Gastrocnemius medialis (tissue), 4 donors: Measurements from ENCODE around the gene SUMF2. TPM values are rescaled to one million over a fixed set of nuclear protein-coding genes. Genes with fewer than 3 reads are reported as not detected.
"Not testable (repeated sequence)": the region's sequence is repeated elsewhere in the genome, so short reads cannot be mapped to it uniquely, and the experiment has no call there.

ENCODE experiments used
- ATAC-seq, 2 donors: fragments of 150-250 bp; one replicate each; pipeline ENCODE4 v1.9.1; 2016
- DNase-seq, 2 donors: peaks; one replicate each; pipeline ENCODE4 v3.0.0-alpha.2; 2019
- H3K27ac ChIP-seq, 4 donors: fragments of 200-600 bp; sonication (generic); 1 replicate in 1 of 4; 2 replicates in 3 of 4; pipeline ENCODE4 v1.5.1; 2016 to 2018; ENCODE audit warnings: mild to moderate bottlenecking in 2 of 4, moderate library complexity in 1 of 4
- H3K27me3 ChIP-seq, 3 donors: fragments of 200-600 bp; sonication (generic) in 2 of 3; 1 replicate in 1 of 3; 2 replicates in 2 of 3; pipeline versions ENCODE4 v1.5.1 to v1.6.0; 2016 to 2019; ENCODE audit warnings: mild to moderate bottlenecking in 1 of 3, moderate library complexity in 1 of 3
- H3K36me3 ChIP-seq, 2 donors: fragments of 200-600 bp; sonication (generic) in 1 of 2; one replicate each; pipeline ENCODE4 v1.5.1; 2017 to 2018
- H3K4me1 ChIP-seq, 2 donors: fragments of 200-600 bp; sonication (generic) in 1 of 2; one replicate each; pipeline ENCODE4 v1.5.1; 2016 to 2017; ENCODE audit warnings: mild to moderate bottlenecking in 2 of 2
- H3K4me3 ChIP-seq, 4 donors: fragments of 200-600 bp; sonication (generic) in 3 of 4; 1 replicate in 1 of 4; 2 replicates in 3 of 4; pipeline ENCODE4 v1.5.1; 2016 to 2019; ENCODE audit warnings: mild to moderate bottlenecking in 2 of 4
- H3K9me3 ChIP-seq, 3 donors: fragments of 200-600 bp; sonication (generic) in 2 of 3; 1 replicate in 1 of 3; 2 replicates in 2 of 3; pipeline ENCODE4 v1.5.1; 2016 to 2019
- POLR2A ChIP-seq, 2 donors: fragments of 450-650 bp; IDR thresholded peaks; one replicate each; pipeline ENCODE4 v1.6.1; 2017; ENCODE audit warnings: antibody characterized with exemption in 2 of 2, mild to moderate bottlenecking in 2 of 2, moderate library complexity in 2 of 2
- in situ Hi-C, 4 donors: fragments of 200-750 bp; cut with MboI; loops; one replicate each; pipeline versions ENCODE4 v1.15.0 to v1.8.0; 2017; ENCODE audit warnings: low sequenced_read_pairs in 4 of 4
- intact Hi-C: fragments of 100-400 bp; cut with DNase I; formaldehyde crosslinking; loops from one replicate; pipeline ENCODE4 v1.15.1; 2023; ENCODE audit warnings: low total_unique reads
- total RNA-seq, 4 donors: library from RNA; depleted of rRNA; stranded (reverse); fragments of >200 nt; gene quantifications; one replicate each; pipeline versions ENCODE4 v1.1.0 to v1.2.3, GENCODE V29; 2016
- TF ChIP-seq, protein P1 (sequence below), 5 experiments: fragments of 450-650 bp in 3 of 5; fragments of 200-600 bp in 2 of 5; sonication (generic) in 2 of 5; IDR thresholded peaks in 4 of 5; conservative IDR thresholded peaks in 1 of 5; 1 replicate in 4 of 5; 2 replicates in 1 of 5; pipeline ENCODE4 v1.5.1; 2016 to 2019; ENCODE audit warnings: antibody characterized with exemption in 5 of 5, mild to moderate bottlenecking in 3 of 5, moderate library complexity in 3 of 5

The SUMF2 gene
- total RNA-seq, 4 donors from 2014 or later: 29.8 to 32.0 (median 31.1) TPM

- intact Hi-C loops (loop anchor here (1.0 to 2.0 kb wide), 2 partner anchors 14 kb away; partner anchors contain the start of gene CHCHD2), in situ Hi-C loops (loop anchor here in 1 of 4 donors (25.0 kb wide), 1 partner anchor 456 kb away; no protein-coding TSS in a partner anchor)
- H3K27me3 ChIP-seq: no peaks in the 10 kb centered on the region
- ATAC-seq (peak; percentile 76 to 78), DNase-seq (peak; percentile 84 to 93)
- peak within 1 kb of the TSS; percentile 52 to 64 (median 58) for H3K4me3 ChIP-seq
- peak within 1 kb of the TSS; percentile 94 to 99 (median 95) for H3K27ac ChIP-seq
- no peaks in the 10 kb centered on the region for H3K9me3 ChIP-seq
- H3K4me1 ChIP-seq: peaks cover 48 to 51% of the 10 kb centered on the region in 2 donors
- peak; percentile 59 to 84 for TF ChIP-seq POLR2A (IDR thresholded peaks at IDR 0.05)
- TF ChIP-seq, protein P1, sequence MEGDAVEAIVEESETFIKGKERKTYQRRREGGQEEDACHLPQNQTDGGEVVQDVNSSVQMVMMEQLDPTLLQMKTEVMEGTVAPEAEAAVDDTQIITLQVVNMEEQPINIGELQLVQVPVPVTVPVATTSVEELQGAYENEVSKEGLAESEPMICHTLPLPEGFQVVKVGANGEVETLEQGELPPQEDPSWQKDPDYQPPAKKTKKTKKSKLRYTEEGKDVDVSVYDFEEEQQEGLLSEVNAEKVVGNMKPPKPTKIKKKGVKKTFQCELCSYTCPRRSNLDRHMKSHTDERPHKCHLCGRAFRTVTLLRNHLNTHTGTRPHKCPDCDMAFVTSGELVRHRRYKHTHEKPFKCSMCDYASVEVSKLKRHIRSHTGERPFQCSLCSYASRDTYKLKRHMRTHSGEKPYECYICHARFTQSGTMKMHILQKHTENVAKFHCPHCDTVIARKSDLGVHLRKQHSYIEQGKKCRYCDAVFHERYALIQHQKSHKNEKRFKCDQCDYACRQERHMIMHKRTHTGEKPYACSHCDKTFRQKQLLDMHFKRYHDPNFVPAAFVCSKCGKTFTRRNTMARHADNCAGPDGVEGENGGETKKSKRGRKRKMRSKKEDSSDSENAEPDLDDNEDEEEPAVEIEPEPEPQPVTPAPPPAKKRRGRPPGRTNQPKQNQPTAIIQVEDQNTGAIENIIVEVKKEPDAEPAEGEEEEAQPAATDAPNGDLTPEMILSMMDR (IDR thresholded peaks at IDR 0.05 in 4 of 5, conservative IDR thresholded peaks at IDR 0.05 in 1 of 5): peak in 4 of 5 experiments; percentile 46 to 82 (median 62)
- peaks cover 0 to 13% of the 10 kb centered on the region in 2 donors for H3K36me3 ChIP-seq
Observed at GRCh38 chr7:56092789-56093531, 28.9 kb downstream of the SUMF2 start, which contains the start of gene PHKG1. PHKG1 (minus strand) TSS chr7:56092952; CDS start chr7:56088941, 4,011 bp downstream.

DNA sequence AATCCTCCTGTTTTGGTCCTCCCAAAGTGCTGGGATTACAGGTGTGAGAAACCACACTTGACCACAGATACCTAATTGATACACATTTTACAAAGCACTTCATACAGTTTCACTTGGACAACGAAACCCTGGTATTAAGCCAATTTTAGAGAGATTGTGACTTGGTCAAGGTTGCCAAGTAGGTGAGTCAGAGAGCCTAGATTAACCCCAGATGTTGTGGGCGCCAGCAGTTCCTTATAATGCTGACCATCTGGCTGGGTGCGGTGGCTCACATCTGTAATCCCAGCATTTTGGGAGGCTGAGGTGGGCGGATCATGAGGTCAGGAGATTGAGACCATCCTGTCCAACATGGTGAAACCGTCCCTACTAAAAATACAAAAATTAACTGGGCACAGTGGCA lies 33.6 kb downstream of the SUMF2 start:
- TF ChIP-seq POLR2A (IDR thresholded peaks at IDR 0.05): no peak
- TF ChIP-seq, protein P1 (IDR thresholded peaks at IDR 0.05 in 4 of 5, conservative IDR thresholded peaks at IDR 0.05 in 1 of 5): no peak
- in situ Hi-C loops (loop anchor here in 1 of 4 donors (25.0 kb wide), 1 partner anchor 460 kb away; no protein-coding TSS in a partner anchor), intact Hi-C loops (no loop called here)
- DNase-seq (peak in 1 of 2 donors; percentile 73), ATAC-seq (peak; percentile 63 to 68)
- Histone ChIP-seq H3K36me3 (peaks cover 0 to 35% of the 10 kb centered on the region in 2 donors), H3K4me3 (no peak overlapping the region), H3K27ac (peak overlapping the region; percentile 7 to 70 (median 61)), H3K4me1 (peaks cover 10 to 15% of the 10 kb centered on the region in 2 donors), H3K27me3 (no peaks in the 10 kb centered on the region), H3K9me3 (no peaks in the 10 kb centered on the region)

DNA sequence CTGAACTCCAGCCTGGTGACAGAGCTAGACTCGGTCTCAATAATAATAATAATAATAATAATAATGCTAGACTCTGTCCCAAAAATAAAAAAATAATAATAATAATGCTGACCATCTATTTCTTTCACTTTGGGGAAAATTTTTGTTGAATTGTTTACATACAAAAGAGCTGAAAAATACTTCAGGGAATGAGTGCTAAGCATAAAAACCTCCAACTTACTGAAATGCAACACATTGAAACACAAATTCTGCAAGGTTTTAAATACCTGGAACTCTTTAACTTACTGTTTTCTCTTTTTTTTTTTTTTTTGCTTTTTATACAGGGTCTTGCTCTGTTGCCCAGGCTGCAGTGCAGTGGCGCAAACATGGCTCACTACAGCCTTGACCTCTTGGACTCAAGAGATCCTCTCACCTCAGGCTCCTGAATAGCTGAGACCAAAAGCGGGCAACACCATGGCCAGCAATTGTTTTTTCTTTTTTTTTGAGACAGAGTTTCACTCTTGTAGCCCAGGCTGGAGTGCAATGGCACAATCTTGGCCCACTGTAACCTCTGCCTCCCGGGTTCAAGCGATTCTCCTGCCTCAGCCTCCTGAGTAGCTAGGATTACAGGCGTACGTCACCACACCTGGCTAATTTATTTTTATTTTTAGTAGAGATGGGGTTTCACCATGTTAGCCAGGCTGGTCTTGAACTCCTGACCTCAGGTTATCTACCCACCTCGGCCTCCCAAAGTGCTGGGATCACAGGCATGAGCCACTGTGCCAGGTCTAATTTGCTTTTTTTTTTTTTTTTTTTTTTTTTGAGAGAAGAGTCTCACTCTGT lies 34.3 kb downstream of the SUMF2 start:
- DNase-seq, intact Hi-C loops, H3K4me3 ChIP-seq, H3K9me3 ChIP-seq, ATAC-seq, H3K27me3 ChIP-seq: not testable (repeated sequence)
- Histone ChIP-seq H3K36me3 (peaks cover 0 to 42% of the 10 kb centered on the region in 2 donors), H3K27ac (peak overlapping the region in 3 of 4 donors; percentile 56 to 70 (median 66)), H3K4me1 (peaks cover 6 to 10% of the 10 kb centered on the region in 2 donors)
- in situ Hi-C loops: loop anchor here in 1 of 4 donors (25.0 kb wide), 1 partner anchor 461 kb away; no protein-coding TSS in a partner anchor

DNA sequence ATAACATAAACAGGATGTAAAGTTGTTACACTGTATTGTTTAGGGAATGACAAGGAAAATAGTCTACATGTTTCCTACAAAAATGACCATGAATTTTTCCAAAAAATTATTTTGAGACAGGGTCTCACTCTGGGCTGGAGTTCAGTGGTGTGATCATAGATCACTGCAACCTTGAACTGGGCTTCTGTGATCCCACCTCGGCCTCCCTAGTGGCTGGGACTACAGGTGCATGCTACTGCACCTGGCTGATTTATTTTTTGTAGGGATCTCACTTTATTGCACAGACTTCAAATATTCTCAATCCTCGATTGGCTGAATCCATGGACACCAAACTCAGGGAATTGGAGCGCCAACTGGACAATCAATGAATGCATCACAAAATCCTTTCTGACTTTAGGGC lies 35.6 kb downstream of the SUMF2 start:
- peaks cover 0 to 51% of the 10 kb centered on the region in 2 donors for H3K36me3 ChIP-seq
- in situ Hi-C loops: loop anchor here in 1 of 4 donors (25.0 kb wide), 1 partner anchor 462 kb away; no protein-coding TSS in a partner anchor
- TF ChIP-seq, protein P1 (IDR thresholded peaks at IDR 0.05 in 4 of 5, conservative IDR thresholded peaks at IDR 0.05 in 1 of 5): no peak
- TF ChIP-seq POLR2A (IDR thresholded peaks at IDR 0.05): no peak

GRCh38 chr7:56104138-56104537 lies 40.1 kb downstream of the SUMF2 start:
- H3K27me3 ChIP-seq, H3K9me3 ChIP-seq, H3K27ac ChIP-seq, ATAC-seq, DNase-seq, in situ Hi-C loops, H3K4me3 ChIP-seq: not testable (repeated sequence)
- Histone ChIP-seq H3K36me3 (peaks cover 0 to 51% of the 10 kb centered on the region in 2 donors), H3K4me1 (peaks cover 18 to 19% of the 10 kb centered on the region in 2 donors)
- intact Hi-C loops: loop anchor here (10.0 kb wide), 1 partner anchor 529 kb away; the partner anchor contains the start of gene VOPP1

More for the DNA sequence above, 35.6 kb downstream of the SUMF2 start:
- Histone ChIP-seq H3K4me3 (no peak overlapping the region), H3K27me3 (no peaks in the 10 kb centered on the region), H3K4me1 (peaks cover 12 to 18% of the 10 kb centered on the region in 2 donors), H3K27ac (no peak overlapping the region), H3K9me3 (no peaks in the 10 kb centered on the region)
- ATAC-seq (no peak), DNase-seq (no peak)
- intact Hi-C loops: loop anchor here (10.0 kb wide), 1 partner anchor 525 kb away; the partner anchor contains the start of gene VOPP1
